ENCODE data around the gene ESR2. TPM values are rescaled to one million over a fixed set of nuclear protein-coding genes. Genes with fewer than 3 reads are reported as not detected.

ESR2 gene
- total RNA-seq, 1 experiment from 2014 or later, result not detected

DNA sequence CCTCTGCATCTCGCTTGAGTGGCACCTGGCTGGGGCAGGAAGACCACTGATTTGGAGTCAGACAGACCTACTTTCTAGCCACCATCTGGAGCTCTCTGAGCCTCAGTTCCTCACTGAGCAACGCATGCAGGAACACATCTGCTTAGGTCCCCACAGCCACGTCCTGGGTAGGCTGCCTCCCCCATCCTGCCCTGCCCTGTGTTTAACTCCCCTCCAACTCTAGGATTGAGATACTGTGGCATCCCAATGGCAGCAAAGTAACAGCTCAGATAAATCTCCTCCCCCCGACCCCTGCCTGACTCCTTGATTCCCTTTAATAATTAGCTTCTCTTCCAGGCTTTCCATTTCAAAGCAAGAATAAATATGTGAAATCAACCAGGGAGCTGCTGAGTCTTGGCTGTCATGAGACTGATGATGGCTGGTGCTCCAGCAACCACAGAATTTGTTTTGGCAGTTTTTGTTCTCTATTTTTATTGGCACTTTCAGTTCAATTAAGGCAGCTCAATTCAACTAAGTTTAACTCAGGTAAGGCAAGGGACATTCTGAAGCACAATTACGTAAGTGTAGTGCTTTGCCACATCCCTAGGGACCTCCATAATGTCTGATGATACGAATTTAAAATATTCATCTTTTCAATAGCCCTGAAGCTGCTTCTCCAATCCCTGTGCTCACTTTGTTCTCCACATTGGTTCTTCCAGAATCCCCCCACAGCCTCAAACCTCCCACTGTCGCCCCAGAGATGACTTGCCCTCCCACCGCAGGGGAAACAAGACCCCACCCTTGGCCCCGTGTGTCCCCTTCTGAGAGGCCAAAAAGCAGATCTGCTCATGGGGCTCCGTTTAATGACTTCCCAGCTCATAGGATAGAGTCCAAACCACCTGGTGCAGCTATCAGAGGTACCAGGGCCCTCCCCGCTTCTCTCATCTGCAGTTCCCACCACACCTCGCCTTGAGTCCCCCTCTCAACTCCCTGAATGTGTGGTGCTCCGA, 58.2 kb downstream of the ESR2 start:
- Histone ChIP-seq H3K9me3 (no peaks in the 10 kb centered on the region), H3K4me3 (no peak overlapping the region), H3K36me3 (no peaks in the 10 kb centered on the region), H3K27me3 (no peaks in the 10 kb centered on the region)
- DNase-seq, result no peak

GRCh38 chr14:64234877-64235651, 59.1 kb downstream of the ESR2 start:
- Histone ChIP-seq H3K9me3 (no peaks in the 10 kb centered on the region), H3K4me3 (no peak overlapping the region), H3K36me3 (no peaks in the 10 kb centered on the region), H3K27me3 (no peaks in the 10 kb centered on the region)
- DNase-seq, result no peak

GRCh38 chr14:64233531-64234190, 60.5 kb downstream of the ESR2 start:
- no peak for DNase-seq
- no peaks in the 10 kb centered on the region for H3K9me3 ChIP-seq
- H3K27me3 ChIP-seq, result no peaks in the 10 kb centered on the region
- no peak overlapping the region for H3K4me3 ChIP-seq
- no peaks in the 10 kb centered on the region for H3K36me3 ChIP-seq

GRCh38 chr14:64232944-64233343, 61.2 kb downstream of the ESR2 start:
- Histone ChIP-seq H3K36me3 (no peaks in the 10 kb centered on the region), H3K27me3 (no peaks in the 10 kb centered on the region)

DNA sequence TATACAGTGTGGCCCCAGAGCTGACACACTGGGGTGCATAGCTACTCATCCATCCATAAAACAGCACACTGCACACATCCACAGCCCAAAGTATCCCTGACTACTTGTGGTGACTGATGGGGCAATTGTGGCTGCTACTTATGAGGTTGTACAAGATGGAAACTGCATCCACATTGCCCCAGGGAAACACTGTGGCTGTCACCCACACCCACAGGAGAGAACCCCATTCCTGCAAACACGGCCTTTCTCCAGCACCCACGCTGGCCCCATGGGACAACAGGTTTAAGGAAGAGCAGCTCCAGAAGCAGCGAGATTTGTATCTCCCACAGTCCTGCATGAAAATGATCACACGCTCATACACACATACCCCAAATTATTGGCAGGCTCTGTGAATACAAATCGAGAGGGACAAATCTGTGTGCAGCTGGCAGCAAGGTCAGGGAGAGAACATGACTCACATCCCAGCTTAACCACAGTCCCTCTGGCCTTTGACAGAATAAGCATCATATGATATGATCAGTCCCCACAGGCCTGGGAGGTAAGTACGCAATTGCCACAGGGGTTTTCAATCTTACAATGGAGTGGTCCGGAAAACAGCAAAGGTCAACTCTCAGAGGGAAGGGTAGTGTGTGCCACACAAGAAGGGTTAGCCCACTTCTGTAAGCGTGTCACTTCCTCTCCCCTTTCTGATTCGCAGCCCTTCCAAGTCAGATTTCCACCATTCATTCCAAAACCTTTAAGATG, 61.9 kb downstream of the ESR2 start:
- Histone ChIP-seq H3K9me3 (no peaks in the 10 kb centered on the region), H3K27me3 (no peaks in the 10 kb centered on the region), H3K4me3 (no peak overlapping the region), H3K36me3 (no peaks in the 10 kb centered on the region)
- DNase-seq, result peak; percentile 56

More at GRCh38 chr14:64232944-64233343, 61.2 kb downstream of the ESR2 start:
- DNase-seq, result no peak
- Histone ChIP-seq H3K9me3 (no peaks in the 10 kb centered on the region), H3K4me3 (no peak overlapping the region)

DNA sequence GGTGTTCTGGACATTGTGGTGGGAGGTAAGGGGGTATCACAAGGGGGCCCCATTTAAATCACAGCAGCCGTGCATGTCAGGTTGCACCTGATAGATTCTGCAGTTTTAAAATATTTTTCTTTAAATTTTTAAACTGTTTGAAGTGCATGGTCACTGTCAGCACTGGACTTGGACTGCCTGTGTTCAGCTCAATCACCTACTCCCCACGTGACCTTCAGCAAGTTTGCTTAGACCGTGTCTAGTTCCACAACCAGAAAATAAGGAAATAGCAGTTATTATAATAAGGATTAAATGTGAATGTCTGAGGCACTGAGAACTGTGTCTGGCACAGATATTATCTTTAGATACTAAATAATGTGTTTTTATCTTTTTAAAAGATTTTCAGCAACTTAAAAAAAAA, 64.7 kb downstream of the ESR2 start:
- no peaks in the 10 kb centered on the region for H3K27me3 ChIP-seq
- no peaks in the 10 kb centered on the region for H3K9me3 ChIP-seq
- no peak for DNase-seq
- H3K4me3 ChIP-seq, result no peak overlapping the region
- no peaks in the 10 kb centered on the region for H3K36me3 ChIP-seq

DNA sequence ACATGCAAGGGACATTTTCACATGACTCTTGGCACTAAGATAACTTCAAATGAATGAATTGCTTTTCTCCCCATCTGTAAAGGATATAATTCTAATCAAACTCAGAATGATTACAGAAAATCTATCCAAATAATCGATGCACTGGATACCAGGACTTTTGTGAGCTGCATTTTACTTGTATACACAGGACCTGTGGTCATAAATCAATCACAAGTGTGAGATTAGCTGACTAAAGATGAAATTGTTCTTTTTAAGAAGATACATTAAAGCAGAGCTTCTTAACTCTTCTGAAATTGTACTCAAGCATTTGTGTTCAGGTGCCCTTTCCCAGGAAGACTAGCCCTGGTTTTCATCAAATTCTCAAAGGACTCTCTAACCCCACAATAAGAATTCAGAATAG, 66.3 kb downstream of the ESR2 start:
- no peaks in the 10 kb centered on the region for H3K9me3 ChIP-seq
- no peak overlapping the region for H3K4me3 ChIP-seq
- H3K36me3 ChIP-seq, result no peaks in the 10 kb centered on the region
- H3K27me3 ChIP-seq, result no peaks in the 10 kb centered on the region
- DNase-seq, result no peak

GRCh38 chr14:64225151-64225757, 68.9 kb downstream of the ESR2 start:
- DNase-seq, result no peak
- no peaks in the 10 kb centered on the region for H3K27me3 ChIP-seq
- no peak overlapping the region for H3K4me3 ChIP-seq
- no peaks in the 10 kb centered on the region for H3K9me3 ChIP-seq
- H3K36me3 ChIP-seq, result no peaks in the 10 kb centered on the region

DNA sequence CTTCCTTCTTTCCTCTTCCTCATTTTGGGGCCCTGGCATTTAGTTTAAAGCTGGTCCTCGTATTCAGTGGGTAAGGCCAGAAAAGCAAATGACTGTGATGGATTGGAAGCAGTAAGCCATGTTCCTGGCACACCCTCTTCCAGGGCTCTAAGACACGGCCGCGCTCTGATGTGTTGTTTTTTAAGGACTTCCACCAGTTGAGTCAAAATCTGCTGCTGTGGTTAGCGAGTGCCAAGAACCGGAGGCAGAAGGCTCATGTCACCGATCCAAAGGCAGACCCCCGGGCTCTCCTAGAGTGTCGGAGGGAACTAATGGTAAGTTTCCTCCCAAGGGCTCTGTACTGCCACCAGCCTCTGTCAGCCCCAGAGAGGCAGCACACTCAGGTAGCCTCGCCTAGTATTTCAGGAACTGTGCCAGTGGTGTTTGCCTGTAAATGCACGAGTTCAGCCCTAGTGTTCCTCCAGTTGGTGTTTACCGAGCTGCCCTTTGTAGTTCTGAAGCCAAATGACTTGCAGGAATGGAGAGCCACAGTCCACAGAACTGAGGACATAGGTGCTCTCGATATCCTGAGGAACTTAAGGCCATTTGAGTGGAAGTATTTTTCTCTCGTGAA, 72.7 kb downstream of the ESR2 start:
- DNase-seq, result no peak
- Histone ChIP-seq H3K36me3 (no peaks in the 10 kb centered on the region), H3K27me3 (no peaks in the 10 kb centered on the region), H3K9me3 (no peaks in the 10 kb centered on the region), H3K4me3 (no peak overlapping the region)

GRCh38 chr14:64220466-64220865, 73.7 kb downstream of the ESR2 start:
- H3K27me3 ChIP-seq, result no peaks in the 10 kb centered on the region
- H3K36me3 ChIP-seq, result no peaks in the 10 kb centered on the region
- DNase-seq, result no peak
- no peaks in the 10 kb centered on the region for H3K9me3 ChIP-seq
- H3K4me3 ChIP-seq, result no peak overlapping the region

DNA sequence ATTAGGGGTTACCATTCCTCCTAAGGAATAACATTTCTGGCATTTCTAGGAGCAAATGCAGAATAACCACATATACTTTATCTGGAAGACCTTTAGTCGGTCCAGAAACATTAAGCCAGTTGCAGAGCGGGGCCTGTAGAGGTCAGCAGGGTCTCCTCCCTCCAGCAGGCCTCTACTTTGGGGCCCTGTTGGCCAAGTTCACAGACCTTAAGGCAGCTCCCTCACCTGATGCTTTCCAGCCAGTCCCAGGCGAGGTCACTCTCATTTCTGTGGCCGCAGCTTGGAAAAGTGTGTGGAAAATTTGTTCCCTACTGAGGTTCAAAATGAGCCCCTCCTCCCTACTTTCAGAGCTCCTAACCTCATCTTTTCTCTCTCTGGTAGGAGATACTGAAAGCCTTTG, 74.1 kb downstream of the ESR2 start:
- H3K4me3 ChIP-seq, result no peak overlapping the region
- no peak for DNase-seq
- no peaks in the 10 kb centered on the region for H3K36me3 ChIP-seq
- no peaks in the 10 kb centered on the region for H3K27me3 ChIP-seq
- no peaks in the 10 kb centered on the region for H3K9me3 ChIP-seq

DNA sequence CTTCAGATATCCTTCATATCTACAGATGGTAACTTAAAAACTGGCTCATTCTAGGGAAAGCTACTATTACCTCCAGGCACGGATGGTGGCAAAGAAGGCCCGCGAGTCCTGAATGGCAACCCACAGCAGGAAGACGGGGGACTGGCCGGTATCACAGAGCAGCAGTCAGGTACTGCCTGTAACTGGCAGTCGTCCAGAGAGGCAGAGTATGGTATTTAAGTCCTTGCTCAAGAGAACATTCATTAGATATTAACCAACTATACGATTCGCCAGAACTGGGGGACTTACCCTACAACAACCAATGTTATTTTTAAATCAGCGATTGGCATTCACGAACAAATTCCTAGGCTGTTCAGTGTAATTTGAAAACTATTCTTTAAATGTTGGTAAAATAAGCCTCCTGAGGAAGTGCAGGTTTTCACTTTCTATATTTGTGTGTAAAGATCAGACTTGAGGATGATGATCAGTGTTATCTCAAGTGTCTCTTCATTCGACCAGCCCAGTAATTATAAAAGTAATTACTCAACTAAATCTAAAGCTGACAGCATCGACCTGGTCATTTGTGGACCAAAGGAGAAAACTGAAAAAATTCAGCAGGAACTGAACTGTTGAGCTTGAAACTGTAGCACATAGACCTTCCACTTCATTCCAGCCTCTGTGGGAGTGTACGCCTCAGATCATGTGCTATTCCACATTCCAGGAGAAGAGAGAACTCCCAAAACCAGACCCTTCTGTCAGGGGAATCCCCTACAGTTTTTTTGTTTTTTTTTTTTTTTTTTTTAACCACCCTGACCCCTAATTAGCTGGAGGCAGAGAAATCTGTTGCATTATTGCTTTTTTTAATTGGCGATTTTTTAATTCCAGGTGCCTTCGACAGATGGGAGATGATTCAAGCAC, 75.6 kb downstream of the ESR2 start:
- DNase-seq, result no peak
- H3K4me3 ChIP-seq, result no peak overlapping the region
- no peaks in the 10 kb centered on the region for H3K36me3 ChIP-seq
- no peaks in the 10 kb centered on the region for H3K9me3 ChIP-seq
- no peaks in the 10 kb centered on the region for H3K27me3 ChIP-seq

GRCh38 chr14:64217834-64218233, 76.3 kb downstream of the ESR2 start:
- Histone ChIP-seq H3K9me3 (no peaks in the 10 kb centered on the region), H3K27me3 (no peaks in the 10 kb centered on the region), H3K4me3 (no peak overlapping the region), H3K36me3 (no peaks in the 10 kb centered on the region)
- DNase-seq, result no peak

GRCh38 chr14:64217308-64217707, 76.9 kb downstream of the ESR2 start:
- H3K9me3 ChIP-seq, result no peaks in the 10 kb centered on the region
- no peaks in the 10 kb centered on the region for H3K36me3 ChIP-seq
- no peak overlapping the region for H3K4me3 ChIP-seq
- DNase-seq, result no peak
- H3K27me3 ChIP-seq, result no peaks in the 10 kb centered on the region

GRCh38 chr14:64215978-64216377, 78.2 kb downstream of the ESR2 start:
- H3K4me3 ChIP-seq, result no peak overlapping the region
- DNase-seq, result no peak

More at GRCh38 chr14:64215978-64216377, 78.2 kb downstream of the ESR2 start:
- no peaks in the 10 kb centered on the region for H3K27me3 ChIP-seq
- no peaks in the 10 kb centered on the region for H3K36me3 ChIP-seq
- H3K9me3 ChIP-seq, result no peaks in the 10 kb centered on the region
